Activated T-helper 1 cell treated with anti-CD3 and anti-CD28 coated beads, Interleukin-2, amount 50 U/mL, for 16 hours (primary cell): Measurements from ENCODE around the gene CENPF.
"Not testable (repeated sequence)": the region's sequence is repeated elsewhere in the genome, so short reads cannot be mapped to it uniquely, and the experiment has no call there.

Experiments
- DNase-seq, 2 donors: peaks; one replicate each; pipeline ENCODE4 v3.0.0-alpha.2; 2020; ENCODE audit warnings: low read depth in 1 of 2, low spot score in 1 of 2

The CENPF gene

DNA sequence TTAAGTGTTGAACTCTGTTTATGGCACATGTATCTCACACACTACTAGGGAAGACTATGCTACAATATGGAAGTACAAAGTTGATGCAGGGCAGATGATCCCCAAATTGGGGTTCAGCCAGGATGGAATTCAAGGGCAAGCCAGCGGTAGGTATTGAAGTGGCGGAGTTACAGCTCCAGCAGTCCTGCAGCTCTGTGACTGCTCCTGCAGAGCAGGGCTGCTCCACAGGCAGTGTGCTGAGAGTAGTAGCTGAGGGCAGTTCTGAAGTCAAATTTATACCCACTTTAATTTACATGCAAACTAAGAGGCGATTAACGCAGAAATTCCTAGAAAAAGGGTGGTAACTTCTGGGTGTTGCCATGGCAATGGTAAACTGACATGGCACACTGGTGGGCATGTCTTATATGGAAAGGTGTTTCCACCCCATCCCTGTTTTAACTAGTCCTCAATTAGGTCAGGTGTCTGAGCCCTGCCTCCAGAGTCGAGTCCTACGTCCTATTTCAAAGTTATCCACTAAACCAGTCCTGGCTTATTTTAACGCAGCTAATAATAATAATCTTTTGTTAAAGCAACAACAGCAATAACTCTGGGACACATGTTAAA, 20.6 kb upstream of the CENPF start:
- no peak for DNase-seq

DNA sequence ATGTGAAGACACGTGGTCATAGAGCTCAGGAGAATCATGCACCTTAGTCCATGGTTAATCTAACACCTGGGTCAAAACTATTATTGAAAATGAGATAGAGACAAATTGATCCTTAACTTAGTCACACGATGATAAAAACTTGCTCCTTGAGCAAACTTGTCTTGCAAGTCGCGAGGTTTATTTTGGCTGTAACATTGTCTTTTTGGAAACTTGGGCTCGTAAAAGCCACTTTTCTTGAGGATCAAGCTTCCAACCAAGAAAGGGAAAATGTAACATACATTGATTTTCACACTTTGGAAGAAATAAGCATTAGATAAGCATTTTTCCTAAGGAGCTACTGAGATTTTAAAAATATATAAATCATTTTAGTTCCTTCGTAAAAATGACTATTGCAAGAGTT, 19.9 kb upstream of the CENPF start:
- DNase-seq: no peak

DNA sequence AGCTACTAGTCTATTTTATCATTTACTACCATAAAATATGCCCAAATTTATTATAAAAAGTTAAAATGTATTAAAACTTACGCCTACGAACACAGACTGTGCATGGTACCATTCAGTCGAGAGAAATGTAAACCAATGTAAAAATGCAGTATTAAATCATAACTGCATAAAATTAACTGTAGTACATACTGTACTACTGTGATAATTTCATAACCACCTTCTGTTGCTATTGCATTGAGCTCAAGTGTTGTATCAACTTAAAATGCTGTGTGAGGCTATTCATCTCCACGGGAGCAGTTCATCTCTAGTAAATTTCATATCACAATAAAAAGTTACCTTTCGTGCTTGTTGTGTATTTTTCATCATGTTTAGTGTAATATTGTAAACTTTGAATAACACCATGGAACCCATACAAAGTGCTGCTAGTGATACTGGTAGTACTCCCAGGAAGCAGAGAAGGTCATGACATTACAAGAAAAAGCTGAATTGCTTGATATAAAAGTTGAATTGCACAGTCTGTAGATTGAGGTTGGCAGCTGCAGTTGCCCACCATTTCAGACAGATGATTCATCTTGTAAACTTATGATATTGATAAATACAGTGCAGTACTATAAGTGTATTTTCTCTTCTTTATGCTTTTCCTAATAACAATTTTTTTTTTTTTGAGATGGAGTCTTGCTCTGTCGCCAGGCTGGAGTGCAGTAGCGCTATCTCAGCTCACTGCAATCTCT, 19.0 kb upstream of the CENPF start:
- no peak for DNase-seq

GRCh38 chr1:214584805-214585766, 17.9 kb upstream of the CENPF start:
- DNase-seq: no peak

DNA sequence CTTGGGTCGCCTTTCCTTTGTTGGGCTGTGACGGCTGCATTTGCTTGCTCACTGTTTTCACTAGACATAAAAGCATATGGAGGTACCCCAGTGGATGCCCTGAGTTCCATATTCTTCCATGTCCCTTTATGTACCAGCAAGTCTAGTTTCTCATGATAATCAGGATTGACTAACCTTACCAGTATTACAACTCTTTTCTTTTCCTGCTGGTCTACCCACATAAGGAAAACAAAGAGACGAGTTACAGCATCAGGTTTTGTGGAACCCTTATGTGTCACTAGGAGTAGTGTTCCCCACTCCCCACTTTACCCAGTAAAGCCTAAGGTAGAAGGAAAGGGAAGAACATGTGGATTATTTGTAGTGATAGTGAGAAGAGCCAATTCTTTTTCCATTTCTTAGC, 16.4 kb upstream of the CENPF start:
- no peak for DNase-seq

DNA sequence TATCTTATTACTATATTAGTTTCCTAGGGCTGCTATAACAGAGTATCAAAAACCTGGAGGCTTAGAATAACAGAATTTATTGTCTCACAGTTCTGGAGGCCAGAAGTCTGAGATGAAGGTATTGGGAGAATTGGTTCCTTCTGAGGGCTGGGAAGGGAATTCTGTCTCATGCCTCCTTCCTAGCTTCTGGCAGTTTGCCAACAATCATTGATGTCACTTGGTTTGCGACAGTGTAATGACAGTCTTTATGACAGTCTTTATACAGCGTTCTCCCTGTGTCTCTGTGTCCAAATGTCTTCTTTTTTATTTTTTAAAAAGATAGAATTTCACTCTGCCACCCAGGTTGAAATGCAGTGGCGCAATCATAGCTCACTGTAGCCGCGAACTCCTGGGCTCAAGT, 15.8 kb upstream of the CENPF start:
- DNase-seq: no peak

GRCh38 chr1:214588963-214589597, 13.9 kb upstream of the CENPF start:
- DNase-seq: no peak

- no peak for DNase-seq
Observed at GRCh38 chr1:214590696-214591095, 12.3 kb upstream of the CENPF start.

DNA sequence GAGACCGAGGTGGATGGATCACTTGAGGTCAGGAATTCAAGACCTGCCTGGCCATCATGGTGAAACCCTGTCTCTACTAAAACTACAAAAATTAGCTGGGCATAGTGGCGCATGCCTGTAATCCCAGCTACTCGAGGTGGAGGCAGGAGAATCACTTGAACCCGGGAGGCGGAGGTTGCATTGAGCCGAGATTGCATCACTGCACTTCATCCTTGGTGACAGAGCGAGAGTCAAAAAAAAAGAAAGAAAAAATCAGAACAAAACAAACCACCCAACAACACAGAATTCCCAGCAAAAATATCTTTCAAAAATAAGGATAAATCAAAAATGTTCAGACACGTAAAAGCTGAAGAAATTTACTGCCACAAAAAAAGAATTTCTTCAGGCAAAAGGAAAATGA, 11.1 kb upstream of the CENPF start:
- DNase-seq: not testable (repeated sequence)

GRCh38 chr1:214593158-214593557, 9.8 kb upstream of the CENPF start:
- no peak for DNase-seq

- no peak for DNase-seq
Observed at GRCh38 chr1:214603819-214604252, 841 bp downstream of the CENPF start.

DNA sequence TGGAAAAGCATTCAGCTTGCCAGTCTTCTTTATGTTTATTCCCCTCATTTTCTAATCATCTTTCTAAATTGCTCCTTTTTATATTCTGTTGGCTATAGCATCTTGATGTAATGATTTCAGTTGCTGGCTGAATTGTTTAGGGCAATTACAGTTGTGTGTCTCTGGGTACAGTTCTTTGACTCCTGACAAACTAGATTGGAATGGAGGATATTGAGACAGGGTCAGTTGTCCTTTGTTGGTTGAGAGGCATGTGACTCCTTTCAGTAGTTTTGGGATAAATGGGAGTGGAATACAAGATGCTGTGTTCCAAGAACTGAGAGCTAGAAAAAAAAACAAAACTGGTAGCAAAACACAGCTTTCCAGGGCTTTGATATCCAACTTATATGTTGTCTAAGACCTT, 1.5 kb downstream of the CENPF start:
- DNase-seq: no peak

DNA sequence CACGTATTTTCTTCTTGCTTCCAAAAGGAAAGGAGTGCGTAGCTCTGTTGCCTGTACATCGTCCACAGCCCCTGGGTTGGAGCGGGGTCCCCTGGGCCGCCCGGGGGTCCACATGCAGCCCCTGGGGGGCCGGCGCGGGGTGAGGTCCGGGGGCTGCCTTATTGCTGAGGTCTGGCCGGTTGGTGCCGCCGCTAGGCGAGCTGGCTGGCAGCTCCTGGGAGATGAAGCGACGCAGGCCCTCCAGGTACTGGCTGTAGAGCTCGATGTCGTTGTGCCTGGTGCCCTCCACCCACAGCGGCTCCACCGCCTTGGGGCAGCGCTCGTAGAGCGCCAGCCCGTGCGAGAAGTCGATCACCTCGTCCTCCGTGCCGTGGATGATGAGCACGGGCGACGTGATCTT, 2.5 kb downstream of the CENPF start:
- DNase-seq: not testable (repeated sequence)

DNA sequence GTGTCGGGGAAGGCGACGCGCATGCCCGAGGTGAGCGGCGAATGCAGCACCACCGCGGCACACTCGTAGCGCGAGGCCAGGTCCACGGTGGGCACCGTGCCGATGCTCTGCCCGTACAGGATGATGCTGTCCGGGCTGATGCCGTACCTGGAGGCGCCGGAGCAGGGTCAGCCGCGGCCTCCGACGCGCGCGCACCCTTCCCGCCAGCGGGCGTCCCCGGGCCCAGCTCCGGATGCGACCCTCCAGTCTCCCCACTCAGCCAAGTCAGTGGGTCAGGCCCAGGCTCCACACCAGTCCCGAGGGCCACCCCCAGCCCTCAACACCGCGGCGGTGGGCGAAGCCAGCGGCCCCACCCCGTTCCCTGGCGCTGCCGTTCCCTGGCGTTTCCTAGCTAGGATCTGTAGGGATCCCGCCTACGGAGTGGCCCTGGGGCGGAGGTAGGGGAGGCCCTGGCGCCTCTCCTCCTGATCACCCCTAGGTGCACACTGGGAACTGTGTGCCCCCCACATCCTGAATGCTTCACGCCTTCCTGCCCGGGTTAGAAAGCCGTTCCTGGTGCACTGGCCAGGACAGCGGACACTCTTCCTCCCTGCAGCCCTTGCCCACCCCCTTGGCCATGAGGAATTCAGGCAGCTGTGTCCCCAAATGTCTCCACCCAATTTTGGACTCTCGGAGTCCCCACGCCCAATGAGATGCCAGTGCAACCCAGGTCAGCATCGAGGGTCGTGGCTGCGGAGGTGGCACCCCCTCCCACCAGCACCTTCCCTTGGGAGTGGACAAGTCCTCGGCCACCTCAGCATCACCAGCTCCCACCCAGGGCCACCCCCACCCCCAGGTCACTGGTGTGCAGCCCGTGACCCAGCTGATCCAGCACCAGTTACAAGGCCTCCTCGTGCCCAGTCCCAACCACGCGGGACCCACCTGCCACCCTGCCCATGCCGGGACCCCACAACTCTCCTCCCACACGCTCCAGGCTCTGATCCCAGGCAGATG, 3.2 kb downstream of the CENPF start:
- not testable (repeated sequence) for DNase-seq

- DNase-seq: not testable (repeated sequence)
Observed at GRCh38 chr1:214607492-214608215, 4.7 kb downstream of the CENPF start.

DNA sequence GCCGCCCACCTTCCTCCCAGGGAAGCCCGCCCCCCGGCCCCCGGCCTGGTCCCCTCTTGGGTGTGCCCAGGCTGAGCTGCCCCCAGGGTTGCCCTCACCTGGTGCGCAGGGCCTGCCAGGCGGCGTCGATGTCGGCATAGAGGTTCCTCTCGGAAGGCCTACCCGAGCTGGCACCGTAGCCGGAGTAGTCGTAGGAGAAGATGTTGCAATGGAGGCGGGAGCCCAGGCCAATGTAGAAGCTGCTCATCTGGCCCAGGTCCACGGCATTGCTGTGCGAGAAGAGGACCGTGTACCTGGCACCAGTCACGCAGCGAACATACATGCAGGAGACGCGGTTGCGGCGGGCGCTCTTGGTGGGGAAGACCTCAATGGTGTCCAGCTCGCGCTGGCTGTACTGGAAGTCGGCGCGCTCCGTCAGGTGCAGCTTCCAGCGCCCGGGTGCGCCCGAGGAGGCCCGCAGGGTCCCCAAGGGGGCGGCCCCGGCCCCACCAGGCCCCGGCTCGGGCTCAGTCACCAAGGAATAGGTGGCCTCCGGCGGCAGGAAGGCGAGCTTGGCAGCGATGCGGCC, 5.3 kb downstream of the CENPF start:
- not testable (repeated sequence) for DNase-seq

- not testable (repeated sequence) for DNase-seq
Observed at GRCh38 chr1:214608817-214609216, 5.8 kb downstream of the CENPF start.

DNA sequence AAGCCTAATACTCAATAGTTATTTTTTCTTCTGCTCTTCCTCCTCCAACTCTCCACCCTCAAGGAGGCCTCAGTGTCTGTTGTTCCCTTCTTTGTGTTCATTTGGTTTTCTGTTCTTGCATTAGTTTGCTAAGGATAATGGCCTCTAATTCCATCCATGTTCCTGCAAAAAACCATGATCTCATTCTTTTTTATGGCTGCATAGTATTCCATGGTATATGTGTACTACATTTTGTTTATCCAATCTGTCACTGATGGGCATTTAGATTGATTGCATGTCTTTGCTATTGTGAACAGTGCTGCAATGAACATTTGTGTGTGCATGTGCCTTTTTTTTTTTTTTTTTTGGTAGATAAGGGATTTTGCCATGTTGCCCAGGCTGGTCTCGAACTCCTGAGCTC, 6.7 kb downstream of the CENPF start:
- DNase-seq: no peak

- DNase-seq: not testable (repeated sequence)
Observed at GRCh38 chr1:214610136-214610535, 7.1 kb downstream of the CENPF start.
